Ascending aorta (tissue), 2 donors: ENCODE measurements around the gene NSRP1. TPM values are rescaled to one million over a fixed set of nuclear protein-coding genes. Genes with fewer than 3 reads are reported as not detected.

Source experiments
- DNase-seq, 2 donors: peaks; one replicate each; pipeline ENCODE4 v3.0.0-alpha.2; 2019; ENCODE audit warnings: low spot score in 2 of 2
- H3K27ac ChIP-seq, 2 donors: fragments of 200-600 bp; sonication (generic); one replicate each; pipeline ENCODE4 v1.5.1; 2016 to 2017; ENCODE audit warnings: mild to moderate bottlenecking in 1 of 2
- H3K27me3 ChIP-seq: fragments of 200-600 bp; sonication (generic); one replicate; pipeline ENCODE4 v1.5.1; 2017
- H3K36me3 ChIP-seq, 2 donors: fragments of 200-600 bp; sonication (generic); one replicate each; pipeline ENCODE4 v1.5.1; 2016
- H3K4me1 ChIP-seq, 2 donors: fragments of 200-600 bp; sonication (generic); one replicate each; pipeline ENCODE4 v1.5.1; 2016 to 2017; ENCODE audit warnings: mild to moderate bottlenecking in 1 of 2
- H3K4me3 ChIP-seq, 2 donors: fragments of 200-600 bp; sonication (generic); one replicate each; pipeline ENCODE4 v1.5.1; 2016 to 2017; ENCODE audit warnings: mild to moderate bottlenecking in 1 of 2
- H3K9me3 ChIP-seq, 2 donors: fragments of 200-600 bp; sonication (generic); one replicate each; pipeline ENCODE4 v1.5.1; 2016
- intact Hi-C: fragments of 100-400 bp; cut with DNase I; formaldehyde crosslinking; loops from one replicate; pipeline ENCODE4 v1.15.1; 2023
- total RNA-seq: library from RNA; depleted of rRNA; stranded (reverse); fragments of >200 nt; gene quantifications from one replicate; pipeline ENCODE4 v1.1.0, GENCODE V29; 2016
- TF ChIP-seq, protein P1 (sequence below), 3 experiments: fragments of 200-600 bp in 2 of 3; fragments of 450-650 bp in 1 of 3; sonication (generic) in 2 of 3; IDR thresholded peaks; one replicate each; pipeline ENCODE4 v1.5.1; 2016 to 2019; ENCODE audit warnings: antibody characterized with exemption in 3 of 3, mild to moderate bottlenecking in 1 of 3, moderate library complexity in 1 of 3

NSRP1 gene
- total RNA-seq, 1 donor from 2014 or later, result 5.1 TPM

DNA sequence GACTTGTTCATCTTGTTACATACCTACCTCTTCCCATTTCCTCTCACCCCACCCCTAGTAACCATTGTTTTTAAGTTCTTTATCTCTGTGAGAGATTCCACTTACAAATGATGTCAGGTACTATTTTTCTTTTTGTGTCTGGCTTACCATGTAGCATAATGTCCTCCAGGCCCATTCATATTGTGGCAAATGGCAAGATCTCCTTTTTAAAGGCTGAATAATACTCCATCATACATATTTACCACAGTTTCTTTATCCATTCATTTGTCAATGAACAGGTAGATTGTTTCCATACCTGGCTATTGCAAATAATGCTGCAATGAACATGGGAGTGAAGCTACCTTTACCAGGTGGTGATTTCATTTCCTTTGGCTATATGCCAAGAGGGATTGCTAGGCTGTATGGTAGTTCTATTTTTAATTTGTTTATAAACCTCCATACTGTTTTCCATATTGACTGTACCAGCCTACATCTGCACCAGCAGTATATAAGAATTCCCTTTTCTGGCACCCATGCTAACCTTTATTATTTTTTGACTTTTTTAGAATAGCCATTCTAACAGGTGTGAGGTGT, 53.9 kb downstream of the NSRP1 start:
- Histone ChIP-seq H3K27ac (no peak overlapping the region), H3K4me1 (no peaks in the 10 kb centered on the region), H3K27me3 (no peaks in the 10 kb centered on the region), H3K36me3 (peaks cover 8 to 17% of the 10 kb centered on the region in 2 donors), H3K4me3 (no peak overlapping the region), H3K9me3 (no peaks in the 10 kb centered on the region)
- no peak for DNase-seq
- intact Hi-C loops, result no loop called here
- TF ChIP-seq, protein P1, sequence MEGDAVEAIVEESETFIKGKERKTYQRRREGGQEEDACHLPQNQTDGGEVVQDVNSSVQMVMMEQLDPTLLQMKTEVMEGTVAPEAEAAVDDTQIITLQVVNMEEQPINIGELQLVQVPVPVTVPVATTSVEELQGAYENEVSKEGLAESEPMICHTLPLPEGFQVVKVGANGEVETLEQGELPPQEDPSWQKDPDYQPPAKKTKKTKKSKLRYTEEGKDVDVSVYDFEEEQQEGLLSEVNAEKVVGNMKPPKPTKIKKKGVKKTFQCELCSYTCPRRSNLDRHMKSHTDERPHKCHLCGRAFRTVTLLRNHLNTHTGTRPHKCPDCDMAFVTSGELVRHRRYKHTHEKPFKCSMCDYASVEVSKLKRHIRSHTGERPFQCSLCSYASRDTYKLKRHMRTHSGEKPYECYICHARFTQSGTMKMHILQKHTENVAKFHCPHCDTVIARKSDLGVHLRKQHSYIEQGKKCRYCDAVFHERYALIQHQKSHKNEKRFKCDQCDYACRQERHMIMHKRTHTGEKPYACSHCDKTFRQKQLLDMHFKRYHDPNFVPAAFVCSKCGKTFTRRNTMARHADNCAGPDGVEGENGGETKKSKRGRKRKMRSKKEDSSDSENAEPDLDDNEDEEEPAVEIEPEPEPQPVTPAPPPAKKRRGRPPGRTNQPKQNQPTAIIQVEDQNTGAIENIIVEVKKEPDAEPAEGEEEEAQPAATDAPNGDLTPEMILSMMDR (IDR thresholded peaks at IDR 0.05), result no peak

GRCh38 chr17:30172560-30172959, 55.9 kb downstream of the NSRP1 start:
- H3K27ac ChIP-seq, result no peak overlapping the region
- TF ChIP-seq, protein P1 (IDR thresholded peaks at IDR 0.05), result no peak
- H3K4me1 ChIP-seq, result no peaks in the 10 kb centered on the region

GRCh38 chr17:30173649-30174048, 57.0 kb downstream of the NSRP1 start:
- H3K27me3 ChIP-seq, result no peaks in the 10 kb centered on the region
- intact Hi-C loops, result no loop called here
- H3K4me3 ChIP-seq, result no peak overlapping the region
- no peaks in the 10 kb centered on the region for H3K4me1 ChIP-seq
- TF ChIP-seq, protein P1 (IDR thresholded peaks at IDR 0.05), result no peak
- DNase-seq, result no peak
- peaks cover 11 to 29% of the 10 kb centered on the region in 2 donors for H3K36me3 ChIP-seq
- no peaks in the 10 kb centered on the region for H3K9me3 ChIP-seq
- no peak overlapping the region for H3K27ac ChIP-seq

More at GRCh38 chr17:30172560-30172959, 55.9 kb downstream of the NSRP1 start:
- H3K36me3 ChIP-seq, result peaks cover 11 to 25% of the 10 kb centered on the region in 2 donors
- DNase-seq, result no peak
- no peaks in the 10 kb centered on the region for H3K27me3 ChIP-seq
- no peak overlapping the region for H3K4me3 ChIP-seq
- intact Hi-C loops, result no loop called here
- no peaks in the 10 kb centered on the region for H3K9me3 ChIP-seq

DNA sequence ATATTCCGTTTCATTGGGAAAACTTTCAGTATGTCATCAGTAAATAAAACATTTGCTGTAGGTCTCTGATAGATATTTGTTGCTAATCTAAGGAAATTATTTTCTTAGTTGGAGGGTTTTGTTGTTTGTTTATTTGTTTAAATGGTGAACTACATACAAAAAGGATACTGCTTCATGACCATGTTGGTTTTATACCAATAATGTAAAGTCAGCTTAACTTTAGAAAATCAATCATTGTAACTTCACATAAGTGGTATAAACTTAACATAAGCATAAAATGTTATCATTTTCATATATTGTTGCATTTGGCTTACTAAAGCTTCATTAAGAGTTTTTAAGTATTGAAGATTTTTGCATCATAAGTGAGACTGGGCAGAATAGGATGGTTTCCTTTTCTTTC, 57.9 kb downstream of the NSRP1 start:
- DNase-seq, result no peak
- Histone ChIP-seq H3K27me3 (no peaks in the 10 kb centered on the region), H3K4me3 (no peak overlapping the region), H3K9me3 (no peaks in the 10 kb centered on the region), H3K27ac (no peak overlapping the region), H3K36me3 (peaks cover 11 to 36% of the 10 kb centered on the region in 2 donors), H3K4me1 (no peaks in the 10 kb centered on the region)
- intact Hi-C loops, result no loop called here
- TF ChIP-seq, protein P1 (IDR thresholded peaks at IDR 0.05), result no peak

GRCh38 chr17:30176855-30177254, 60.2 kb downstream of the NSRP1 start:
- no peak overlapping the region for H3K4me3 ChIP-seq
- no peak for DNase-seq
- TF ChIP-seq, protein P1 (IDR thresholded peaks at IDR 0.05), result no peak
- H3K27me3 ChIP-seq, result no peaks in the 10 kb centered on the region
- H3K9me3 ChIP-seq, result no peaks in the 10 kb centered on the region
- H3K36me3 ChIP-seq, result peaks cover 23 to 58% of the 10 kb centered on the region in 2 donors
- H3K27ac ChIP-seq, result no peak overlapping the region
- intact Hi-C loops, result no loop called here
- no peaks in the 10 kb centered on the region for H3K4me1 ChIP-seq

- TF ChIP-seq, protein P1 (IDR thresholded peaks at IDR 0.05), result no peak
- H3K27ac ChIP-seq, result no peak overlapping the region
- no peaks in the 10 kb centered on the region for H3K27me3 ChIP-seq
- intact Hi-C loops, result no loop called here
- H3K4me3 ChIP-seq, result no peak overlapping the region
- H3K36me3 ChIP-seq, result peaks cover 31 to 52% of the 10 kb centered on the region in 2 donors
- no peak for DNase-seq
- H3K4me1 ChIP-seq, result no peaks in the 10 kb centered on the region
- no peaks in the 10 kb centered on the region for H3K9me3 ChIP-seq
Measured at GRCh38 chr17:30186761-30187160, 70.1 kb downstream of the NSRP1 start.
